ENCODE measurements around the gene IL17RA.

IL17RA gene

DNA sequence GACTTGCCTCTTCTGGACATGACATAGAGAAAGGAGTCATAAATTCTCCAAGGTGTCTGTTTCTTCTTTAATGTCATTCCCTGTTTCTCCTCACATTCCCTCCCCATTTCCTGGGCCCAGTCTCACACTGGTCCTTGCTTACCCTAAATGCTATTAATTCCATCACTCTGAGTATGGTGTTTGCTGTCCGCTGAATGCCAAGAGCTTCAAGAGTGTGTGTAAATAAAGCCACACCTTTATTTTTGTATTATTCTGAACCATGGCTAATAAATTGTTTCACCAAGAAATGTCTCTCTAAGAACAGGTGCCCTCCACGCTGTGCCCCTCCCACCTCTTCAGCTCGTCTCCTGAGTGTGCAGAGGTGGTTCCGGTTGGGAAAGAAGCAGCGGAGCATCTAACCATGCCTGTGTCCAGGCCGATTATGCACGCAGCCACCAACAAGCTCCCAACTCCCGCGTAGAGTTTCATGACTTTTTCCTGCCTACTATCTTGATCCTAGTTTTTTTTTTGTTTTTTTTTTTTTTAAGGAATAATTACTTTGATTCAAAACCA lies 27.8 kb downstream of the IL17RA start:
- no peak for DNase-seq (ENCODE audit: low read depth)
- TF ChIP-seq, protein P1, sequence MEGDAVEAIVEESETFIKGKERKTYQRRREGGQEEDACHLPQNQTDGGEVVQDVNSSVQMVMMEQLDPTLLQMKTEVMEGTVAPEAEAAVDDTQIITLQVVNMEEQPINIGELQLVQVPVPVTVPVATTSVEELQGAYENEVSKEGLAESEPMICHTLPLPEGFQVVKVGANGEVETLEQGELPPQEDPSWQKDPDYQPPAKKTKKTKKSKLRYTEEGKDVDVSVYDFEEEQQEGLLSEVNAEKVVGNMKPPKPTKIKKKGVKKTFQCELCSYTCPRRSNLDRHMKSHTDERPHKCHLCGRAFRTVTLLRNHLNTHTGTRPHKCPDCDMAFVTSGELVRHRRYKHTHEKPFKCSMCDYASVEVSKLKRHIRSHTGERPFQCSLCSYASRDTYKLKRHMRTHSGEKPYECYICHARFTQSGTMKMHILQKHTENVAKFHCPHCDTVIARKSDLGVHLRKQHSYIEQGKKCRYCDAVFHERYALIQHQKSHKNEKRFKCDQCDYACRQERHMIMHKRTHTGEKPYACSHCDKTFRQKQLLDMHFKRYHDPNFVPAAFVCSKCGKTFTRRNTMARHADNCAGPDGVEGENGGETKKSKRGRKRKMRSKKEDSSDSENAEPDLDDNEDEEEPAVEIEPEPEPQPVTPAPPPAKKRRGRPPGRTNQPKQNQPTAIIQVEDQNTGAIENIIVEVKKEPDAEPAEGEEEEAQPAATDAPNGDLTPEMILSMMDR (IDR thresholded peaks at IDR 0.05; ENCODE audit: low read depth, low read length, missing control alignments) = no peak
- no peak overlapping the region for H3K4me3 ChIP-seq (ENCODE audit: low read depth, low read length)

DNA sequence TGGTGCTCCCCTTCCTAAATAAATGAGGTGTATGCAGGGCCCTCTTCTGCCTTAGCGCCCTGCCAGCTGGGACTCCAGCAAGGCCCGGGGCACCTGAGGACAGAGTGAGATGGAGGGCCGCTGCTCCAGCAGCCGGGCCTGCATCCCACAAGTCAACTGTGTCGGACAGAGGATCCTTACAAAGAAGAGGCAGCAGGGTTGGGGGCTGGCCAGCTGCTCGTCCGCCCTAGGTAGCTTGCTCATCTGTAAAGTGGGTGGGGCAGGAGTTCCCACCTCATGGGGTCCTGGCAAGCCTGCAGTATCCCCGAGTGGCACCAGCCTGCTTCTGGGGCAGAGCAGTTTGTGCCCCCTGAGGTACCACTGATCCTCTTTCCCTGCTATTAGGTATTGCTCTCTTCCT lies 28.8 kb downstream of the IL17RA start:
- H3K4me3 ChIP-seq (ENCODE audit: low read depth, low read length) = no peak overlapping the region
- no peak for DNase-seq (ENCODE audit: low read depth)
- TF ChIP-seq, protein P1 (IDR thresholded peaks at IDR 0.05; ENCODE audit: low read depth, low read length, missing control alignments) = no peak

DNA sequence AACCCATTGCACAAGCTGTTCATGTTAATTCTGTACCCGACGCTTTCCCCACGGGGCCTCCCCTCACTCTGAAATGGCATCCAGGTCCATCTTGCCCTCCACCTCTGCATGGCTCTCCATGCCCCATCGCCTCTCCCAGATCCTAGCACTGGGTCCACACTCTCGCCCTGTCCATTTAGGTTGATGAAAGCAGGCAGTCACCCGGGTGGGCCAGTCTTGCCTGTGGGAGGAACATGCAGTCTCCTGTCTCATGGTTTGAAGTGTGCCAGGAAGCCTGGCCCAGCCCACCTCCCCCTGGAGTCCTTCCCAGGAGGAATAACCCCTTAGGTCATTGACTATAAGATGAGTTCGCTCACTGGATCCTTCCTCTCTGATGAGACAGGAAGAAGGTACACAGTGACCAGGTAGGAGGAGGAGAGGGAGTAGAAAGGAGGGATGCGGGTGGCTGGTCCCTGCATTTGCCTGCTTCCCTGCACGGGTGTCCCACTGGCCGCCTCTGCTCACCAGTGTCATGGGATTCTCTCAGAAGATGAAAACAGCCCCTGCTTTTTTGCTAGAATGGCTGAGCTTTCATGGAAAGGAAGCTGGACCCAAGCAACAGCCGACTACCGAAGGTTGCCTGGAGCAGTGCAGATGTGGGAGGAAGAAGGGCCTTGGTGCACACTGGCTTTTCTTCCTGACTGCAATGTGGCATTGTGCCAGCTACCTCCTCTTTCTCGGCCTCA lies 29.5 kb downstream of the IL17RA start:
- H3K4me3 ChIP-seq (ENCODE audit: low read depth, low read length) = no peak overlapping the region
- no peak for DNase-seq (ENCODE audit: low read depth)
- TF ChIP-seq, protein P1 (IDR thresholded peaks at IDR 0.05; ENCODE audit: low read depth, low read length, missing control alignments) = no peak

DNA sequence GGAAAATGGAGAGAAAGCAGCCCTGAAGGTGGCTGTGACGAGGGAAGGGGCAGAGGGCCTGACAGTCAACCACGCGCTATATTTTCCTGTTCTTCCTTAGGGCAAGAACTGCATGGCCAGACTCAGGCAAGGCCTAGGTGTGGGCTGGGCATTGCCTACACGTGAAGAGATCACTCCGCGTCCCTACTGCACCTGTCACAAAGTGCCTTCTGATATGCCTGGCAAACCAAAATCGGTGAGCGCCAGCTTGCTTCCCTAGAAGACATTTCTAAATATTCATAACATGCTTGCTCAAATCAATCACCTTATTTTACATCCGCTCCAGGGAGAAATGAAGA lies 30.1 kb downstream of the IL17RA start:
- H3K4me3 ChIP-seq (ENCODE audit: low read depth, low read length) = no peak overlapping the region
- TF ChIP-seq, protein P1 (IDR thresholded peaks at IDR 0.05; ENCODE audit: low read depth, low read length, missing control alignments) = no peak
- DNase-seq (ENCODE audit: low read depth) = no peak

DNA sequence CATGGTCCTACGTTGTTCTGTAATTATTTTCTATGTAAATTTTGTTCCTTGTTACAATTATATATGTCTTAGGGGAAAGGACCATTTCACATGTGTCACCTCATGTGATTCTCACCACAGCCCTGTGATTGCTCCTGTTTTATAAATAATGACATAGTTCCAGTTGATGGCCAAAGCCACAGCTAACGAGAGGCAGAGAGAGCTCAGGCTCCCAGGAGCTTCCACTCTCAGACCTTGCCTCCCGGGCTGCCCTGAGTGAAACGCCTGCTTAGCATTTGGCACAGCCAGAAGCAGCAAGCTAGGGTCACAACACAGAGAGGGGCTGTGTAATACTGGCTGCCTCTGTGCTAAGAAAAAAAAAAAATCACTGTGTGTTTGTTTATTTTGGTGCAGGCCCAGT lies 30.4 kb downstream of the IL17RA start:
- no peak overlapping the region for H3K4me3 ChIP-seq (ENCODE audit: low read depth, low read length)
- TF ChIP-seq, protein P1 (IDR thresholded peaks at IDR 0.05; ENCODE audit: low read depth, low read length, missing control alignments) = no peak
- no peak for DNase-seq (ENCODE audit: low read depth)

DNA sequence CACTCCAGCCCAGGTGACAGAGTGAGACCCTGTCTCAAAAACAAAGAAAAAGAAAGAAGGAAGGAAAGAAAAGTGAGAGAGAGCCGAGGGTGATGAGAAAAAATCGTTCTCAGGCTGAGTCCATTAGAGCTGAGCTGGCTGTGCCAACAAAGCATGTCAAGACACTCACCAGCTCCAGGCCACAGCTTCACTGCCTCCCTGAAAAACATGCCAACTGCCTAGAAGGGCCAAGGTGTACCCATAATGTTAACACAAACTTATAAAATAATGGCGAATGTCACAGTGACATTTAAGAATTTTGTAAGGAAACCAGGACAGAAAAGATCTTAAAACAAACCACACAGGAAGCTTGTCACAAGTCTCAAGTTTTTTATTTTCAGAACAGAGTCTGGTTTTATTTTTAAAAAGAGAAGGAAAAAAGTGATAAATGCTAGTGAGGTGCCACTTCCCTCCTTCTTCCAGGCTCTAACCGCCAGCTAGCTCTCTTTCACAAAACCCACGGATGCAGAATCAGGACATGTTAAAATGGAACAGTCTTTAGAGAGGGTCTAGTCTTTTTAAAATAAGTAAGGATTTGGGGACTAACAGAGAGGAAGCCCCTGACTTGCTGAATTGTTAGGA lies 31.3 kb downstream of the IL17RA start:
- no peak overlapping the region for H3K4me3 ChIP-seq (ENCODE audit: low read depth, low read length)
- TF ChIP-seq, protein P1 (IDR thresholded peaks at IDR 0.05; ENCODE audit: low read depth, low read length, missing control alignments) = no peak
- no peak for DNase-seq (ENCODE audit: low read depth)

Data from GM12864 (cell line).